GM21717 (cell line): ENCODE results near the gene LRFN5.
"Not testable (repeated sequence)": the region's sequence is repeated elsewhere in the genome, so short reads cannot be mapped to it uniquely, and the experiment has no call there.

ENCODE experiments used
- ATAC-seq: cut with Tn5 transposase; IDR thresholded peaks from one replicate; pipeline ENCODE4 v1.9.1; 2021; ENCODE audit warnings: mild to moderate bottlenecking, moderate library complexity; ENCODE audit not compliant: unreplicated experiment

Gene LRFN5

DNA sequence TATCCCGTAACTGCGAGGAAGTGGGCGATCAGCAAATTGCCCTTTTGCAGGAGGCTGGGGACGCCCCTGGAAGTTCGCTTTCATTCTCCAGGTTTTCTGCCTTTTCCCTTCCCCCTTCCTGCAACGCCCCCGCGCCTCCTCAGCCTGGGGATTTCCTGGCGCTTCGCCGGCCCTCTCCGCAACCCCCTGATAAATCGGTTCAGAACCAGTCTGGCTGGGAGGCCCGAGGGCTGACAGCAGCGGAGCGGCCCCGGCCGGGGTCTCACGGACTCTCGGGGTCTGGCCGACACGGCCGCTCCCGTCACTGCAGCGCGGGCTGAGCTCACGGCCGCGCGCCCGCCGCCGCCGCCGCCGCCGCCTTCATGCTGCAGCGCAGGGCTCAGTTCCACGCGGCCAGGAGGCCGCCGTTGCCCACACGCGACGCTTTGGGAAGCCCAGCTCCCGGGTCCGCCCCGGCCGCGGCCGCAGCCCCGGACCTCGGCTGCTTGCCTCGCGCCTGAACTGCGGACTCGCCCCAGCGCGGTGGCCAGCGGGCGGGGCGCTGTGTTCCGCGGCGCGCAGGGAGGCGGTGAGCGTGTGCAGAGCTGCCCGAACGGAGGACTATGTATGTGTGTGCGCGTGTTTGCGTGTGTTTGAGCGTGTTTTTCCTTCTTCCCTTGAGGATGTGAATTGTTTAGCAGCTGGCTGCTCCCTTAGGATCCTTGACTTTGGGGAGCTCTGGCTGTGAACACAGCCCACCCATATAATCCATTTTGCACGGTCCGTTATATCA is at the start of gene LRFN5:
Gene LRFN5, plus strand, starts transcription at position 345 of the 772 bp plus-strand sequence.
- no peak for ATAC-seq

- no peak for ATAC-seq
These were observed 48.2 kb upstream of the LRFN5 start for GRCh38 chr14:41558490-41558889.

DNA sequence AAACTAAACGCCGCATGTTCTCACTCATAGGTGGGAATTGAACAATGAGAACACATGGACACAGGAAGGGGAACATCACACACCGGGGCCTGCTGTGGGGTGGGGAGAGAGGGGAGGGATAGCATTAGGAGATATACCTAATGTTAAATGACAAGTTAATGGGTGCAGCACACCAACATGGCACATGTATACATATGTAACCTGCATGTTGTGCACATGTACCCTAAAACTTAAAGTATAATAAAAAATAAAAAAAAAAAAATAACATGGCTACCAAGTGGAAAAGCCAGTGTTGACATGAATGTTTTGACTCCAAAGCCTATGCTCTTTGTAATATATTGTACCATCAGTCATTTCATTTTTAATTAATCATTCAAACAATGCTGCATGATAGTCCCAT is 39.8 kb upstream of the LRFN5 start:
- not testable (repeated sequence) for ATAC-seq

- no peak for ATAC-seq
These were observed 37.7 kb upstream of the LRFN5 start for GRCh38 chr14:41568979-41569378.

GRCh38 chr14:41570415-41571155 is 36.1 kb upstream of the LRFN5 start:
- no peak for ATAC-seq

GRCh38 chr14:41586237-41586636 is 20.4 kb upstream of the LRFN5 start:
- ATAC-seq = no peak

DNA sequence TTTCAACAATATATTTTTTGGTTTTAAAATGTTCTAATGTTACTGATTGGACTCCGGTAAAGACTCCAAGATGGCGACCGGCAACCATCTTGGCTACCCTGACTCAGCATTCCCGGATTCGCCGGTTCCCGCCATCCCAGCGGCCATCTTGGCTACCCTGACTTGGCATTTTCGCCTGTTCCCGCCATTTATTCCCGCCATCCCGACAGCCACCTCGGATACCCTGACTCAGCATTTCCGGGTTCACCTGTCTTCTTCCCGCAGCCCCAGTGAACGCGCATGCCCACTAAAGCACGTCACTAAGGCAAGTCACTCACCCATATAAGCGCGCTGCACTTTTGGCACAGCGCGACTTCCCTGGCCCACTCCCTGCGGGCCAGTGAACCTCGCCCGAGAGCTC is 9.0 kb upstream of the LRFN5 start:
- no peak for ATAC-seq

GRCh38 chr14:41599805-41600385 is 6.8 kb upstream of the LRFN5 start:
- ATAC-seq = not testable (repeated sequence)

DNA sequence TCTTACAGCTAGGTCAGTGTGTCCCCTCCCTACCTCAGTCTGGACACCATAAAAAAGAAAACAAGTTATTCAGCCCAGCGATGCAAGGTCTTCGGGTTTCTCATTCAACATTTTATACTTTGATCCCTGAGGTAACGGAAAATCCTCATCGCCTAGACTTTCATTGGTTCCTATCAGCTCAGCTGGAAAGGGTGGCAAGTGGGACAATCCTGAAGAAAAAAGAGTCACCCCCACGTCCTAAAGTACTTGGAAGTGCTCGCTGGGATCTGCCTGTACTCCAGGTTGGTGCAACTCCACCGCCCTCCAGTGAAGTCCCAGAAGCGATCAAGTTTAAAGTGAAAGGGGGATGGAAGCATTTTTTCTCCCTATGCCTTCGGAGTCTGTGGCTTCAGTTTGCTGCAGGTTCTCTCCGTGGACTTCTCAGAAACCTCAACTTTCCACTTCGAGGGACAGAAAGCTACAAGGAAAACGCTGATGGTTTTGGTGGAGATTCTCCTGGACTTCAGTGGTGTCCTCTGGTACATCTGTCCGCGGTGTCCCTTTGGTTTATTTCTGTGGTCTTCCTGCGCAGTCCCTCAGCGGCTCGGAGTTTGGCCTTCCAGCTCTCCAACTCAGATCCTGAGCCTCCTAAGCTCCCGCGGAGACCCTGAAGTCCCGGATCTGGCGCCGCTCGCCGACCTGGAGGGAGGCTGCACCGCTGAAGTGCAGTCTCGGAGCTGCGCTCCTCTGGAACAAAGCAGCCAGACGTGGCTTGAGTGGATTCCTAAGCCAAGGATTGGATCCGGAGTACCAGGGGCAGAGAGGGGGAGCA is 1.8 kb upstream of the LRFN5 start:
- ATAC-seq = no peak

DNA sequence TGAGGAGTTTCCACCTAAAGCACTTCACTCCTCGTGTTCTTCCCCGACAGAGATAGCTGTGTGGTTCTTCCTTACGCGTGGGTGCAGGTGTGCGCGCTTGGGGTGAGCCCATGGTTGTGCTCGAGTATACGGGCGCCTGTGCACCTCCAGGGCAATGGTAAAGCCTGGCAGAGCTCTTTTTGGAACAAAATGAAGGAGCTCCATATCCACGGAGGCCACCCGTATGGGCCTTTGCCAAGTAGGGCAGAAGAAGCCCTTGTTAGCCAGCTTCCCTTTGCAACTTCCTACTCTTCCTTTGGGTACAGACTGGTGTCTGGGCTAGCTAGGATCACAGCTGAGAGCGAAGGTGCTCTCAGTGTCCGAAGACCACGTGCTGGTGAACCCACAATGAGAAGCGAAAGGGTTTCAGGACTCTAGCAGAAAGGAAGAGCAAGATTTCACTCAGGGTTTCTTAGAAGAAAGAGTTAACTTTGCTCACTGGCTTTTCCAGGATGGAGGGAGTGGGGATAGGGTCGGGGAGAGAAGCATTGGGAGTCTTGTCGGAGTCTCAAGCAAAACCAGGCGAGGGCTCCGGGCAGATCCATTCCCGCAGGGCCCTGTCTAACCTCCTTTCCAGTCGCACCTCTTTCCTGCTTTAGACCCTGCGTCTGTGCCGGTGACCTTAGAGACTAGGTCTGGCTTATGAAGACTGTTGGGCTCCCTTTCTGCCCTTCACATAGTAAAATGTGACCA is 960 bp upstream of the LRFN5 start:
- no peak for ATAC-seq

DNA sequence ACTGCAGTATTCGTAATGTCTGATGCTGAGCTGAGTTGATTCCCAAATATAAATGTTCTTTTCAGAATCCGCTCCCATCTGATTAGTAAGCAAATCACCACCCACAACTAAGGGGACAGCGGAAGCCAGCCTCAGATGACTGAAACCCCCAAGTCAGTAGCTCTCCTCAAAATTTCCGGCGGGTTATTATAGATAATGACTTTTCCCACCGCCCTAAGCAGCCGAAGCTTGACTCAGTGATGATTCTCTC is 469 bp upstream of the LRFN5 start:
- ATAC-seq = no peak

GRCh38 chr14:41607304-41607775 is 664 bp downstream of the LRFN5 start:
- ATAC-seq = no peak

DNA sequence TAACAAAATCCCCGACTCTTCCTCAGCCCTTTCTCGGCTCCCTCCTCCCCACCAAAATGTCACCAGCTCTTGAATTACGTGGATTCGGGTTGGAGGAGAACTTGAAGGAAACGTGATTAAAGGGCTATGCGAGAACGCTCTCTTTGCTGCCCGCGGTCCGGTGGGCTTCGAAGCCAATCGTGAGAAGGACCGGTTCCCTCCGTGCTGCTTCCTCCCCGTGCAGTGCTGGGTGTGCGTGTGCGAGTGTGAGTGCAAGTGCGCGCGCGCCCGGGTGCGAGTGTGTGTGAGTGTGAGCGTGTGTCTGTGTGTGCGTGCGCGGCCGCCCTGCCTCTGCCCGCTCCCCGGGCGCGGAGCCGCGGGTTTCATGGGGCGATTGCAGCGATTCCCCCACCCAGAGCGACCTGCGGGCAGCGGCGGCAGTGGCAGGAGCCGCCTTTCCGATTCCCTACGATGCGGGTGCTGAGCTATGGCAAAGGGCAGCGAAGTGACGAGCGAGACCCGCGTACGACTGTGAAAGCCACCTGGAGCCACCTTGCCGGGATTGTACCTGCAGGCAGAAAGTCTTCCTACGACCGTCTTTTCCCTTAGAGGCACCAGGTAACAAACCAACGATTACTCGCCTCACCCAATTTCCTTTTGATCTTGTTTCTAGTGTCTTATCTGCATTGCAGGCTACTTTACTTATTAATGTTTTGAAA is 1.4 kb downstream of the LRFN5 start:
- ATAC-seq = no peak

DNA sequence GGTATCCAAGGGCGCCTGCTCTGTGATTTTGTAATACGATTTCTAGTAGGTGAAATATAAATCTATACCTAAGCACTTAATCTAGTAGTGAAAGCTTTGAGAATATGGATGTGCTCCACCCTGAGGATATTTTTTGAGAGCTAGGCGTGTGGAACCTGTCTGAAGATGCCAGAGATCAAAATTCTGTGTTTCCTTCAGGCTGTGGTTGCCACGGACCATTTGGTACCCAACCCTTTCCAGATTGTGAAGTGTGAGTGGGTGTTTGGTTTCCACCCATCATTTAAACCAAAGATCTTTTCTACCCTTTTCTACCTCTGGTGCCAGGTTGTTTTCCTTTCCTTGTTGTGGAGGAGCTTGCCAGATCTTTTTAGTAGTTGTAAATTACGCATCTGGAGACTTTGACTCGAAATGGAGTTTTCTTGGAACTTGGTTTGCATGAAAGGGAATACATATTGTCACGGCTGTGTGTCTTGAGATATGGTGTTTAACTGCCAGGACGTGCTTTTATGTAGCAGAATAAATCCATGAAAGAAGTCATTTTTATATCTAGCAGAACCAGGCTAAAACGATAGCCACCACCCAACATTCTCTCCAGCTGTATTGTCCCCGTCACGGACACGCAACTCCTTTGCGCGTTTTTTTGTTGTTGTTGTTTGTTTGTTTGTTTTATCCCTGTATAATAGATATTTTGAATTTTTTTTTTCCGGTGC is 2.2 kb downstream of the LRFN5 start:
- no peak for ATAC-seq

DNA sequence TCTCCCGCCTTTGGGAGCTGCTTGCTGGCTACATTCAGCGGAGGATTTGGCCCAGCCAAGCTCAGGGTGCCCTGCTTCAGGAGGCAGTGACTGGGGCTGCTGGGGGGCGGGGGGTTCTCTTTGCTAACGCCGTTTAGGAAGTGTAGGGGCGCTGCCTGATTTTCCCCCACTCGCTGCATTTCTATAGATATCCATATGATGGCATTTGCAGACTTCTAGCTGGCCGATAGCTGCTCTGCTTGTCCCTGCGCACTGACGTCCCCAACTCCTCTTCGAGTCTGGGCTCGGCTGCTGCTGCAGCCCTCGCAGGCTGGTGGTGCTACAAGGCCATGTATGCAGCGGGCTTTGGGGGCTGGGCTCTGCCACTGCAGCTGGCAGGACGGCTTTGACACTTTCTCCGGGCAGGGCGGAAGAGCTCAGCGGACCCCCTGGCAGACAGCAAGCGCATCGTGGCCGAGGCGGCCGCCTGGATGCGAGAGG is 3.1 kb downstream of the LRFN5 start:
- no peak for ATAC-seq

GRCh38 chr14:41615011-41615595 is 8.4 kb downstream of the LRFN5 start:
- ATAC-seq = no peak

DNA sequence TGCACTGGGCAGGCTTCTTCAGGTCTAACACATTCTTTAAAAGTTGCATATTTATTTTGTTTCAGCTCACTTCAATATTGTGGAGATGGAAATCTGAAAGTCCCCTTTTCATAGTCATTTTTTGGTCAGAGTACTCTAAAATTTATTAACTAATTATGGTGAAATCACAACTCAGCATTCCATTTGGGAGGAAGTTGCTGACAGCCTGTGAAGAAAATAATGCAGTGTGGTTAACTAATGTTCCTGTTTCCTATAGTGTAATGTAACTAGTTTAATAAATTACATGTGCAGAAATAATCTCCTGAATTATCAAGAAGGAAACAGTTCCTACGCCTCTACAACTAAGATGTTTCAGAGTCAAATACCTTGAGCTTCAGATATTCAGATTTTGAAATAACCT is 17.1 kb downstream of the LRFN5 start:
- no peak for ATAC-seq

DNA sequence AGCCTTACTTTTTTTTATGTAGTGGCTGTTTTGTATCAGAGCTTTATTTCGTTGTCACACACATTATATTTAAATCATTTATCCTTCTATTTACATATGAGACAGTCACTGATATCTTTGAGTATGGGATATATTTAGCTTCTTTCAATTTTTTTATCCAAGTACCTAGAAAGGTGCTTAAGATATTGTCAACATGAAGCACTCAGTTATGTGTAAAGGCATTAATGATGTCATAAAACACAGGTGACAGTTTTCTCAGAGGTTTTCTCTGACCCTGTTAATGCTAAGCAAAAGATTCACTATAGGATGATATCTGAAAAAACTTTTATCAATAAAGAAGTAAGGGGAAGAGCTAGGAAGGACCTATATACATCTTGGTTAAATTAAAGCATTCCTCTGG is 23.2 kb downstream of the LRFN5 start:
- ATAC-seq = no peak

DNA sequence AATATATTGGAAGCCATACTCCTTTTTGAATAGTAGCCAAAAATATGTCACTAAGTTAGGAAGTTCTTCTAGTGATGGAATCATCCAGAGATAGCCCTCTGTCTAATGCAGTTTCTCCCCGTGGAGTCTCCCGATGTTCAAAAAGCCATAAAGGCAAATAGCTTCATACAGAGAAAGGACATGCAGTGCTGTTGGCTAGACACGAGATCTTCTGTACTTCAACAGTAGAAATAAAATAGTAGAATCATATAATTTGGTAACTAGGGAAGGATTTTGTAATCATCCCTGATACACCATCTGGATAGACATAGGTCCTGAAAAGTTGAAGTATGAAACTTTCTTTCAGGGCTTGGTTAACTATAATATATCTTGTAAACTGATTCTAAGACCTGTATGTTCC is 27.6 kb downstream of the LRFN5 start:
- ATAC-seq = no peak
